ENCODE measurements around the gene TANGO6.
A peak's percentile ranks its signal among the peaks of the same experiment; 100 is the strongest.

Gene TANGO6

DNA sequence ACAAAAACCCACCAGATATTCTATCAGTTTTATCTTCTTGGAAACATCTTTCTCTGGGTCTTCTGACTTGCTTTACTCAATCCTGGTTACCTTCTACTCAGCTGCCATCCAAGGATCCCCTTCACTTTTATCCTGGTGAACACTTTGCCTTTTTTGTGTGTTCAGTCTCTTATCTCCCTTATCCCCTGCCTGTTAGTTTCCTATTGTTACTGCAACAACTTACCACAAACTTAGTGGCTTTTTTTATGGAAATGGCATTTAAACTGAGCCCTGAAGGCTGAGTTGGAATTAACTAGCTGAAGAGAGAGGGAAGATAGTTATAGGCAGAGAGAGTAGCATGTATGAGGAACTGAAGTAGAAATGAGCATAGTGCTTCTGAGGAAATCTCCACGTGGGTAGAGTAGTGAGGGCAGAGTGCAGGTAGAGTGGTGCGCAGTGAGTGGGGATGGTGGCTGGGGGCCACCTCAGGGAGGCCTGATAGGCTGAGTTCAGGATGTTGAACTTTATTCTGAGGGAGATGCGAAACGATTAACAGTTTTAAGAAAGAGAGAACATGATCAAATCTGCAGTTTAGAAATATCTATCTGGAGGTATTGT is 26.3 kb downstream of the TANGO6 start:
- H3K4me3 Mint-ChIP-seq = no peak overlapping the region
- H3K4me1 Mint-ChIP-seq = peaks cover 6% of the 10 kb centered on the region
- H3K9me3 Mint-ChIP-seq = no peaks in the 10 kb centered on the region
- H3K27ac Mint-ChIP-seq = peak overlapping the region; percentile 3
- TF ChIP-seq, protein P1, sequence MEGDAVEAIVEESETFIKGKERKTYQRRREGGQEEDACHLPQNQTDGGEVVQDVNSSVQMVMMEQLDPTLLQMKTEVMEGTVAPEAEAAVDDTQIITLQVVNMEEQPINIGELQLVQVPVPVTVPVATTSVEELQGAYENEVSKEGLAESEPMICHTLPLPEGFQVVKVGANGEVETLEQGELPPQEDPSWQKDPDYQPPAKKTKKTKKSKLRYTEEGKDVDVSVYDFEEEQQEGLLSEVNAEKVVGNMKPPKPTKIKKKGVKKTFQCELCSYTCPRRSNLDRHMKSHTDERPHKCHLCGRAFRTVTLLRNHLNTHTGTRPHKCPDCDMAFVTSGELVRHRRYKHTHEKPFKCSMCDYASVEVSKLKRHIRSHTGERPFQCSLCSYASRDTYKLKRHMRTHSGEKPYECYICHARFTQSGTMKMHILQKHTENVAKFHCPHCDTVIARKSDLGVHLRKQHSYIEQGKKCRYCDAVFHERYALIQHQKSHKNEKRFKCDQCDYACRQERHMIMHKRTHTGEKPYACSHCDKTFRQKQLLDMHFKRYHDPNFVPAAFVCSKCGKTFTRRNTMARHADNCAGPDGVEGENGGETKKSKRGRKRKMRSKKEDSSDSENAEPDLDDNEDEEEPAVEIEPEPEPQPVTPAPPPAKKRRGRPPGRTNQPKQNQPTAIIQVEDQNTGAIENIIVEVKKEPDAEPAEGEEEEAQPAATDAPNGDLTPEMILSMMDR (IDR thresholded peaks at IDR 0.05) = no peak
- DNase-seq = no peak
- H3K27me3 Mint-ChIP-seq (ENCODE audit: low read depth, poor library complexity) = no peaks in the 10 kb centered on the region
- H3K36me3 Mint-ChIP-seq (ENCODE audit: low read depth) = peaks cover 26% of the 10 kb centered on the region

DNA sequence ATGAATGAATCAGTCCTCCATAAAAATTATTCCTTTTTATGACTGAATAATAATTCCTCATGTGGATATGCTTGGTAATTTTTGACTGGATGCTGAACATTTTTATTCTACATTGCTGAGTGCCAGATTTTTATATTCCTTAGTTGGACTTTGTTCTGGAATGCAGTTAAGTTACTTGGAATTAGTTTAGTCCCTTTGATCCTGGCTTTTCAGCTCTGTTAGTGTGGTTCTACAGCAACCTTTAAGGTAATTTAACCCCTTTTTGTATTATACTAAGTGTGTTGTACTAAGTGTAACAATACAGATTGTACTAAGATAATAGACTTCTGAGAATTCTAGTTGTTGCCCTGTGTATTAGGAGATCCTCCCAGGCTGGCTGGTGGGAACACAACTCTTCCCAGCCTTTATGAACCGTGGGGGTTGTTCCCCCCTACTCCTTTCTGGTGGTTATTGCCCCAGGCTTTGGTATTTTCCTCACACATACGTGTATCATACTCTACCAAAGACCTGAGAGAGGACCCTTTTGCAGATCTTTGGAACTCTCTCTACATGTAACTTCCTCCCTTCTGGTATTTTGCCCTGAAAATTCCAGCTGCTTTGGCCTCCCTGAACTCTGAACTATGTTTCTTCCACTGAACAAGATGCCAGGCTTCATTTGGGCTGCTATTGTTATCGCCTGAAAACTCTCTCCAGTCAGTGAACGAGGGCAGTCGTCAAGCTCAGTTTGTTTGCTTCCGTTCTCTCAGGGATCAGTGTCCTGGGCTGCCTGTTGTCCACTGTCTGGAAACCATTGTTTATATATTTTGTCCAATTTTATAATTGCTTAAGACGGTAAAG is 30.5 kb downstream of the TANGO6 start:
- no peak for DNase-seq
- H3K27ac Mint-ChIP-seq = peak overlapping the region; percentile 97
- peaks cover 6% of the 10 kb centered on the region for H3K4me1 Mint-ChIP-seq
- TF ChIP-seq, protein P1 (IDR thresholded peaks at IDR 0.05) = no peak
- no peak overlapping the region for H3K4me3 Mint-ChIP-seq
- H3K36me3 Mint-ChIP-seq (ENCODE audit: low read depth) = peaks cover 48% of the 10 kb centered on the region
- no peaks in the 10 kb centered on the region for H3K27me3 Mint-ChIP-seq (ENCODE audit: low read depth, poor library complexity)
- H3K9me3 Mint-ChIP-seq = no peaks in the 10 kb centered on the region

DNA sequence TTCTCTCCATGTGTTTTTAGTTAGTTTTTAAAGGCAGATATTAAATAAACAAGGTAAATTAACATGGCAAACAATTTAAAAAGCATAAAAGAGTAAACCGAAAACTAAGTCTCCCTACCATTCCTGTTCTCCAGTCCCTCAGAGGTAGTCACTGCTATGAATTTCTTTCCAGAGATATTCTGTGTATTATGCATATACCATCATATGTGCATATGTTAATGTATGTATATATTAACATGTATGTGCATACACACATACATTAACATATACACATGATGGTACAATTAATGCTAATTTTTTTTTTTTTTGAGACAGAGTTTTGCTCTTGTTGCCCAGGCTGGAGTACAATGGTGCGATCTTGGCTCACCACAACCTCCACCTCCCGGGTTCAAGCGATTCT is 32.5 kb downstream of the TANGO6 start:
- Mint-ChIP-seq H3K4me1 (peaks cover 6% of the 10 kb centered on the region), H3K9me3 (no peaks in the 10 kb centered on the region), H3K27ac (no peak overlapping the region), H3K36me3 (ENCODE audit: low read depth) (peaks cover 50% of the 10 kb centered on the region), H3K4me3 (no peak overlapping the region), H3K27me3 (ENCODE audit: low read depth, poor library complexity) (no peaks in the 10 kb centered on the region)
- TF ChIP-seq, protein P1 (IDR thresholded peaks at IDR 0.05) = no peak
- no peak for DNase-seq

DNA sequence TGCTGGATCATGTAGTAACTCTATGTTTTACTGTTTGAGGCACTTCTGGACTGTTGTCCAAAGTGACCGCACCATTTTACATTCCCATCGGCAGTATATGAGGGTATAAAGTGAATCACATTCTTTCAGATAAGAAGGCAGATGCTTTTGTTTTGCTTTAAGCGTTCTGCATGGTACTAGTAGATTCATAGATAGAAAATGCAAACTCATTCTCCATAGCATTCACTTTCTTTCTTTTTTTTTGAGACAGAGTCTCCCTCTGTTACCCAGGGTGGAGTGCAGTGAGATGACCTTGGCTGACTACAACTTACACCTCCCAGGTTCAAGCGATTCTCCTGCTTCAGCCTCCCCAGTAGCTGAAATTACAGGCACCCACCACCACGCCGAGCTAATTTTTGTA is 40.4 kb downstream of the TANGO6 start:
- no peak overlapping the region for H3K4me3 Mint-ChIP-seq

DNA sequence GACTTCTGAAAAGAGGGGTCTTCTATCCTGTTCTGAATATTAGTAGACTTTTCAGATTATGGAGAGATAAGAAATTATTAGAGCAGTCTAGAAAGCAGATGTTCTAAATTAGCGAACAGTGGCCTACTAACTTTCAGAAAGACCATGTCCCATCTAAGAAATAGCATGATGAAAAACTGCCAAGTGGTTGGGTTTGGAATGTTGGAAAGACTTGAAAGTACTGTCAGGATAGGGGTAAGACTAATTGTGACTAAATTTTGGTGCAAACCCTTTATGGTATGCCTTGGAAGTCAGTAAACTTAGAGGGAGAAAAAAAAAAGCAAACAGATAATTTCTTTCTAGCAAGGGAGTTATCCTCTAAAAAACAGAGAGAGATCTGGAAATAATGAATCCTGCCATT is 41.1 kb downstream of the TANGO6 start:
- Mint-ChIP-seq H3K4me3 (no peak overlapping the region), H3K4me1 (peaks cover 30% of the 10 kb centered on the region), H3K36me3 (ENCODE audit: low read depth) (peaks cover 23% of the 10 kb centered on the region), H3K27me3 (ENCODE audit: low read depth, poor library complexity) (peaks cover 3% of the 10 kb centered on the region), H3K27ac (peak overlapping the region; percentile 92), H3K9me3 (no peaks in the 10 kb centered on the region)
- TF ChIP-seq, protein P1 (IDR thresholded peaks at IDR 0.05) = no peak
- no peak for DNase-seq

More for the DNA sequence above, 40.4 kb downstream of the TANGO6 start:
- Mint-ChIP-seq H3K9me3 (no peaks in the 10 kb centered on the region), H3K4me1 (peaks cover 30% of the 10 kb centered on the region), H3K27me3 (ENCODE audit: low read depth, poor library complexity) (peaks cover 3% of the 10 kb centered on the region), H3K36me3 (ENCODE audit: low read depth) (peaks cover 23% of the 10 kb centered on the region), H3K27ac (no peak overlapping the region)
- TF ChIP-seq, protein P1 (IDR thresholded peaks at IDR 0.05) = no peak
- DNase-seq = no peak
